Keratinocyte (primary cell): ENCODE data around the gene ANO10. TPM values are rescaled to one million over a fixed set of nuclear protein-coding genes. Genes with fewer than 3 reads are reported as not detected.

Experiments
- DNase-seq: peaks from one replicate; pipeline ENCODE4 v3.0.0-alpha.2; 2011; ENCODE audit warnings: low read depth, missing footprints, low spot score
- FAIRE-seq: peaks from 2 replicates; lab custom pipeline; 2011; peaks lifted over from hg19 to GRCh38; lab: Jason Lieb, UNC
- H2AFZ ChIP-seq: 2 replicates; pipeline ENCODE4 v1.6.0; 2012; ENCODE audit warnings: low read length, control low read depth, inconsistent platforms; ENCODE audit not compliant: control insufficient read depth
- H3K27ac ChIP-seq: 2 replicates; pipeline ENCODE4 v1.5.1; 2011; ENCODE audit warnings: low read length; ENCODE audit not compliant: control insufficient read depth, insufficient read depth
- H3K27me3 ChIP-seq: 3 replicates; pipeline ENCODE4 v1.6.0; 2011; ENCODE audit warnings: low read length; ENCODE audit not compliant: control insufficient read depth, insufficient read depth; ENCODE audit errors: extremely low read depth
- H3K36me3 ChIP-seq, 2 experiments: 2 replicates in 1 of 2; 3 replicates in 1 of 2; pipeline ENCODE4 v1.5.1; 2011; ENCODE audit warnings: low read length in 2 of 2, mild to moderate bottlenecking in 1 of 2; ENCODE audit not compliant: control insufficient read depth in 2 of 2, insufficient read depth in 2 of 2; ENCODE audit errors: extremely low read depth in 1 of 2
- H3K4me1 ChIP-seq: 3 replicates; pipeline ENCODE4 v1.5.1; 2011; ENCODE audit warnings: low read length; ENCODE audit not compliant: control insufficient read depth, insufficient read depth; ENCODE audit errors: extremely low read depth
- H3K4me2 ChIP-seq: 3 replicates; pipeline ENCODE4 v1.6.0; 2011; ENCODE audit warnings: low read depth, low read length; ENCODE audit not compliant: control insufficient read depth, insufficient read depth; ENCODE audit errors: extremely low read depth
- H3K4me3 ChIP-seq, 3 experiments: fragments of 200-600 bp in 1 of 3; sonication (generic) in 1 of 3; 2 replicates in 2 of 3; 3 replicates in 1 of 3; pipeline ENCODE4 v1.5.1; 2011 to 2016; ENCODE audit warnings: low read length in 3 of 3, mild to moderate bottlenecking in 3 of 3, control low read depth in 2 of 3, inconsistent platforms in 1 of 3, low read depth in 1 of 3, mixed read lengths in 1 of 3, mixed run types in 1 of 3, moderate library complexity in 1 of 3; ENCODE audit not compliant: control insufficient read depth in 2 of 3, insufficient read depth in 2 of 3; ENCODE audit errors: extremely low read depth in 1 of 3
- H3K79me2 ChIP-seq: 2 replicates; pipeline ENCODE4 v1.6.0; 2012; ENCODE audit warnings: low read length; ENCODE audit not compliant: control insufficient read depth, insufficient read depth
- H3K9ac ChIP-seq: 3 replicates; pipeline ENCODE4 v1.6.0; 2011; ENCODE audit warnings: low read length; ENCODE audit not compliant: control insufficient read depth, insufficient read depth; ENCODE audit errors: extremely low read depth
- H3K9me1 ChIP-seq: 3 replicates; pipeline ENCODE4 v1.6.0; 2011; ENCODE audit warnings: low read length; ENCODE audit not compliant: control insufficient read depth, insufficient read depth; ENCODE audit errors: extremely low read depth
- H3K9me3 ChIP-seq: 2 replicates; pipeline ENCODE4 v1.5.1; 2012; ENCODE audit warnings: low read depth, low read length; ENCODE audit not compliant: control insufficient read depth
- H4K20me1 ChIP-seq: 3 replicates; pipeline ENCODE4 v1.6.0; 2011; ENCODE audit warnings: low read length; ENCODE audit not compliant: control insufficient read depth, insufficient read depth; ENCODE audit errors: extremely low read depth
- CTCF ChIP-seq, 3 experiments: IDR thresholded peaks in 1 of 3; conservative IDR thresholded peaks in 1 of 3; optimal IDR thresholded peaks in 1 of 3; 2 replicates in 2 of 3; 3 replicates in 1 of 3; pipeline versions ENCODE3 to v1.5.1; 2011; ENCODE audit warnings: low read length in 3 of 3, mild to moderate bottlenecking in 3 of 3, moderate library complexity in 2 of 3, control low read depth in 1 of 3, inconsistent platforms in 1 of 3; ENCODE audit not compliant: insufficient read depth in 2 of 3; ENCODE audit errors: extremely low read depth in 1 of 3
- EZH2 ChIP-seq: IDR thresholded peaks from one replicate; pipeline ENCODE4 v1.6.1; 2012; ENCODE audit warnings: inconsistent platforms, mild to moderate bottlenecking, low read length, moderate library complexity
- dilution Hi-C: fragments of 300-500 bp; cut with MboI; formaldehyde crosslinking; loops from one replicate; pipeline ENCODE4 v1.7.0; 2020; ENCODE audit warnings: low sequenced_read_pairs; ENCODE audit not compliant: extremely low pct_ligation_motif_present
- polyA plus RNA-seq, 5 experiments: library from polyadenylated mRNA; depleted of rRNA in 3 of 5; stranded (reverse) in 3 of 5; stranded (forward) in 1 of 5; unstranded in 1 of 5; fragments of >200 nt; gene quantifications; 1 replicate in 1 of 5; 2 replicates in 3 of 5; 3 replicates in 1 of 5; pipeline versions ENCODE4 v1.2.1 to v1.2.3, GENCODE V29; 2011 to 2012; ENCODE audit warnings: missing spikeins in 2 of 5, low read depth in 1 of 5, low replicate concordance in 1 of 5

Gene ANO10
- polyA plus RNA-seq, 1 donor (not counting 4 experiments of a cell fraction or from before 2014, with no cell fraction given): 48.8 TPM

DNA sequence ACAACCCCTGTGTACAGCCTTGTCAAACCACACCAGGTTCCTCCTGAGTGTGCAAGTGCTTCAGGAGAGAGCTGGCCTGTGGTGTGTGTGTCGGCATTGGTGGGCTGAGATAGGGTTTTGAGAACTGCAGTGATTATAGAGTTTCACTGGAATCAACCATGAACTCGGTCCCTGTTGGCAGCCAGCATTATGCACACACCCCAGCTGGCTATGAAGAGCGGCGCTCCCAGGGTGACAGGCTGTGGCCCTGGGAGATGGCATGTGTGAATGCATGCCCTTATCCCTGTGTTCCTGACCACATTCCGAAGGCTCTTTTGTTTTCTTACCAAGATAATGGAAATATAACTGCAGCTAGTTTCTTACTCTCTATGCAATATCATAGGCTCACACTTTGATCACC is 233.6 kb downstream of the ANO10 start:
- Histone ChIP-seq H3K27ac (no peak overlapping the region), H4K20me1 (peaks cover 2% of the 10 kb centered on the region), H3K36me3 (no peaks in the 10 kb centered on the region), H2AFZ (no peak overlapping the region), H3K79me2 (no peaks in the 10 kb centered on the region), H3K27me3 (no peaks in the 10 kb centered on the region), H3K4me2 (no peak overlapping the region), H3K4me3 (no peak overlapping the region), H3K9me3 (no peaks in the 10 kb centered on the region), H3K9ac (no peak overlapping the region), H3K9me1 (no peaks in the 10 kb centered on the region), H3K4me1 (peaks cover 12% of the 10 kb centered on the region)
- no peak for TF ChIP-seq EZH2
- no peak for TF ChIP-seq CTCF (optimal IDR thresholded peaks at IDR 0.05 in 1 of 3, IDR thresholded peaks at IDR 0.05 in 1 of 3, conservative IDR thresholded peaks at IDR 0.05 in 1 of 3; ENCODE audit: extremely low read depth in 1 of 3, insufficient read depth in 2 of 3, low read length in 3 of 3)
- dilution Hi-C loops: no loop called here
- DNase-seq (no peak), FAIRE-seq (no peak)

- no peak overlapping the region for H3K4me2 ChIP-seq
- dilution Hi-C loops: no loop called here
- H3K27ac ChIP-seq: no peak overlapping the region
Measured at GRCh38 chr3:43379343-43379742, 242.5 kb downstream of the ANO10 start.

More at GRCh38 chr3:43379343-43379742, 242.5 kb downstream of the ANO10 start:
- Histone ChIP-seq H3K27me3 (no peaks in the 10 kb centered on the region), H3K9me1 (no peaks in the 10 kb centered on the region), H3K4me1 (peaks cover 4% of the 10 kb centered on the region), H3K36me3 (no peaks in the 10 kb centered on the region), H4K20me1 (no peaks in the 10 kb centered on the region), H2AFZ (no peak overlapping the region), H3K4me3 (no peak overlapping the region), H3K9ac (no peak overlapping the region), H3K79me2 (no peaks in the 10 kb centered on the region), H3K9me3 (no peaks in the 10 kb centered on the region)
- DNase-seq: no peak
- FAIRE-seq: no peak
- no peak for TF ChIP-seq CTCF (optimal IDR thresholded peaks at IDR 0.05 in 1 of 3, IDR thresholded peaks at IDR 0.05 in 1 of 3, conservative IDR thresholded peaks at IDR 0.05 in 1 of 3; ENCODE audit: extremely low read depth in 1 of 3, insufficient read depth in 2 of 3, low read length in 3 of 3)
- no peak for TF ChIP-seq EZH2
